OCI-LY7 (cell line): ENCODE results near the gene ADAMTS4.

ENCODE experiments used
- EZH2phosphoT487 ChIP-seq: fragments of 200-600 bp; sonication (generic); IDR thresholded peaks from 2 replicates; pipeline ENCODE4 v1.6.1; 2018; ENCODE audit warnings: low read depth, borderline replicate concordance, mild to moderate bottlenecking, mixed run types, antibody characterized with exemption, low read length, moderate library complexity, mixed read lengths
- TF ChIP-seq, protein P1 (sequence below): fragments of 200-600 bp; sonication (generic); conservative IDR thresholded peaks from 2 replicates; pipeline ENCODE4 v1.5.1; 2014; ENCODE audit warnings: mild to moderate bottlenecking, antibody characterized with exemption, low read length, moderate library complexity, mixed read lengths

DNA sequence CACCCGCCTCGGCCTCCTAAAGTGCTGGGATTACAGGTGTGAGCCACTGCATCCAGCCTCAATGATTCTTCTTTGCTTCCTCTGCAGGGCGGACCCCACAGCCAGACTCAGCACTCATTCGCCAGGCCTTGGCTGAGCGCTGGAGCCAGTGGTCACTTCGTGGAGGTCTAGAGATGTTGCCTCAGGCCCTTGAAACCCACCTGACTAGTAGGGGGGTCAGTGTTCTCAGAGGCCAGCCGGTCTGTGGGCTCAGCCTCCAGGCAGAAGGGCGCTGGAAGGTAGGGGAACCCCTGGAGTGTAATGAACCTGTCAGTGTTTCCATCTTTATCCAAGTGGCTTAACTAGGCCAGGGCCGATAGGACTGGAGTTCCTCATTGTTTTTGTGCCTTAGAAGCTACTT, 29.9 kb downstream of the ADAMTS4 start:
- TF ChIP-seq, protein P1, sequence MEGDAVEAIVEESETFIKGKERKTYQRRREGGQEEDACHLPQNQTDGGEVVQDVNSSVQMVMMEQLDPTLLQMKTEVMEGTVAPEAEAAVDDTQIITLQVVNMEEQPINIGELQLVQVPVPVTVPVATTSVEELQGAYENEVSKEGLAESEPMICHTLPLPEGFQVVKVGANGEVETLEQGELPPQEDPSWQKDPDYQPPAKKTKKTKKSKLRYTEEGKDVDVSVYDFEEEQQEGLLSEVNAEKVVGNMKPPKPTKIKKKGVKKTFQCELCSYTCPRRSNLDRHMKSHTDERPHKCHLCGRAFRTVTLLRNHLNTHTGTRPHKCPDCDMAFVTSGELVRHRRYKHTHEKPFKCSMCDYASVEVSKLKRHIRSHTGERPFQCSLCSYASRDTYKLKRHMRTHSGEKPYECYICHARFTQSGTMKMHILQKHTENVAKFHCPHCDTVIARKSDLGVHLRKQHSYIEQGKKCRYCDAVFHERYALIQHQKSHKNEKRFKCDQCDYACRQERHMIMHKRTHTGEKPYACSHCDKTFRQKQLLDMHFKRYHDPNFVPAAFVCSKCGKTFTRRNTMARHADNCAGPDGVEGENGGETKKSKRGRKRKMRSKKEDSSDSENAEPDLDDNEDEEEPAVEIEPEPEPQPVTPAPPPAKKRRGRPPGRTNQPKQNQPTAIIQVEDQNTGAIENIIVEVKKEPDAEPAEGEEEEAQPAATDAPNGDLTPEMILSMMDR = no peak
- TF ChIP-seq EZH2phosphoT487 = no peak
